HepG2 (cell line): ENCODE measurements around the gene PEX14. TPM values are rescaled to one million over a fixed set of nuclear protein-coding genes. Genes with fewer than 3 reads are reported as not detected.

ENCODE experiments used
- ATAC-seq: fragments of 200-7000 bp; cut with Tn5 transposase; 3 replicates; pipeline ENCODE4 v1.9.1; 2020; ENCODE audit warnings: mild to moderate bottlenecking, moderate library complexity
- BruUV-seq: library from RNA; stranded (reverse); fragments of 400-500 nt; replicated peaks from 2 replicates; lab custom pipeline; 2021; lab: Mats Ljungman, UMichigan
- CTCF ChIA-PET: fragments of 300-600 bp; formaldehyde crosslinking; extraction: SDS; loops from one replicate; lab custom pipeline; 2021; ENCODE audit warnings: low total read pairs, inconsistent platforms, low intra/inter-chr PET ratio; lab: Yijun Ruan, JAX
- POLR2A ChIA-PET: fragments of 350-600 bp; sonication (Branson Sonifier 250); formaldehyde crosslinking; loops from one replicate; lab custom pipeline; 2020; ENCODE audit warnings: antibody characterized with exemption, inconsistent platforms; lab: Yijun Ruan, JAX
- DNase-seq: peaks from one replicate; pipeline ENCODE4 v3.0.0-alpha.2; 2015; ENCODE audit warnings: low spot score
- FAIRE-seq: peaks from 3 replicates; lab custom pipeline; 2011; peaks lifted over from hg19 to GRCh38; lab: Jason Lieb, UNC
- H2AFZ ChIP-seq: one replicate; pipeline ENCODE4 v1.6.1; 2011; ENCODE audit warnings: low read length, inconsistent platforms
- H3K27ac ChIP-seq: fragments of 300-600 bp; 3 replicates; pipeline ENCODE4 v1.8.0; 2011; ENCODE audit warnings: mixed run types, mild to moderate bottlenecking, mixed read lengths, low read length, inconsistent platforms; ENCODE audit not compliant: insufficient read depth; ENCODE audit errors: extremely low read length
- H3K27me3 ChIP-seq, 2 experiments: fragments of 200-600 bp in 1 of 2; 2 replicates in 1 of 2; 3 replicates in 1 of 2; pipeline versions ENCODE4 v1.6.0 to v1.8.0; 2011; ENCODE audit warnings: low read length in 2 of 2, mild to moderate bottlenecking in 2 of 2, moderate library complexity in 2 of 2, inconsistent platforms in 1 of 2; ENCODE audit not compliant: insufficient read depth in 2 of 2, control insufficient read depth in 1 of 2
- H3K36me3 ChIP-seq, 2 experiments: fragments of 200-600 bp in 1 of 2; replicated peaks in 1 of 2; 2 replicates in 1 of 2; 3 replicates in 1 of 2; pipeline versions ENCODE4 v1.5.1 to v1.8.0; 2011; ENCODE audit warnings: low read length in 2 of 2, inconsistent platforms in 1 of 2; ENCODE audit not compliant: insufficient read depth in 2 of 2, control insufficient read depth in 1 of 2
- H3K4me1 ChIP-seq: 2 replicates; pipeline ENCODE4 v1.5.1; 2012; ENCODE audit warnings: low read length, inconsistent platforms; ENCODE audit not compliant: insufficient read depth
- H3K4me2 ChIP-seq: 2 replicates; pipeline ENCODE4 v1.6.0; 2011; ENCODE audit warnings: low read depth, low read length, inconsistent platforms
- H3K4me3 ChIP-seq, 3 experiments: fragments of 200-600 bp in 1 of 3; sonication (generic), shearing (Covaris generic) in 1 of 3; replicated peaks in 1 of 3; 2 replicates each; pipeline ENCODE4 v1.5.1; 2011 to 2016; ENCODE audit warnings: low read length in 3 of 3, inconsistent platforms in 2 of 3, low read depth in 2 of 3, mild to moderate bottlenecking in 2 of 3, control low read depth in 1 of 3, mixed read lengths in 1 of 3; ENCODE audit not compliant: insufficient read depth in 1 of 3
- H3K79me2 ChIP-seq: one replicate; pipeline ENCODE4 v1.6.1; 2011; ENCODE audit warnings: low read length, inconsistent platforms; ENCODE audit not compliant: insufficient read depth
- H3K9ac ChIP-seq: 2 replicates; pipeline ENCODE4 v1.6.0; 2011; ENCODE audit warnings: mild to moderate bottlenecking, low read depth, low read length, inconsistent platforms; ENCODE audit not compliant: insufficient read depth
- H3K9me3 ChIP-seq: 2 replicates; pipeline ENCODE4 v1.5.1; 2012; ENCODE audit warnings: mild to moderate bottlenecking, low read length
- H4K20me1 ChIP-seq: 2 replicates; pipeline ENCODE4 v1.6.0; 2011; ENCODE audit warnings: inconsistent platforms, mild to moderate bottlenecking, low read length, moderate library complexity; ENCODE audit not compliant: insufficient read depth
- ATF7-NPFF ChIP-seq: sonication (generic); formaldehyde crosslinking; IDR thresholded peaks from 2 replicates; pipeline ENCODE4 v1.8.1; 2023; ENCODE audit warnings: mild to moderate bottlenecking, low read depth, missing genetic modification reagents, moderate library complexity
- BHLHE40 ChIP-seq: IDR thresholded peaks from 2 replicates; pipeline ENCODE4 v1.6.1; 2011; ENCODE audit warnings: low read length, improper control_type of control experiment
- CHD2 ChIP-seq: IDR thresholded peaks from 2 replicates; pipeline ENCODE4 v1.6.1; 2011; ENCODE audit warnings: low read depth, low read length, improper control_type of control experiment
- MNT ChIP-seq: fragments of 450-650 bp; IDR thresholded peaks from 2 replicates; pipeline ENCODE4 v1.6.1; 2016
- NAIF1 ChIP-seq: sonication (generic); formaldehyde crosslinking; IDR thresholded peaks from 2 replicates; pipeline ENCODE4 v1.5.0; 2020; ENCODE audit warnings: mild to moderate bottlenecking, missing genetic modification reagents, borderline replicate concordance
- PLRG1 ChIP-seq: fragments of 450-650 bp; conservative IDR thresholded peaks from 2 replicates; pipeline ENCODE4 v1.6.1; 2016
- RFX1 ChIP-seq: fragments of 450-650 bp; IDR thresholded peaks from 2 replicates; pipeline ENCODE4 v1.6.1; 2017
- ZNF274 ChIP-seq: sonication (generic); formaldehyde crosslinking; IDR thresholded peaks from 2 replicates; pipeline ENCODE4 v1.5.1; 2020; ENCODE audit warnings: mild to moderate bottlenecking, missing genetic modification reagents
- ZNF282 ChIP-seq: fragments of 450-650 bp; IDR thresholded peaks from 2 replicates; pipeline ENCODE4 v1.6.1; 2018; ENCODE audit not compliant: partially characterized antibody
- ZNF382 ChIP-seq: sonication (generic); formaldehyde crosslinking; IDR thresholded peaks from 2 replicates; pipeline ENCODE4 v1.5.0; 2020; ENCODE audit warnings: missing genetic modification reagents, mild to moderate bottlenecking, borderline replicate concordance
- ZSCAN29 ChIP-seq: sonication (generic); formaldehyde crosslinking; conservative IDR thresholded peaks from 2 replicates; pipeline ENCODE4 v1.4.0; 2020; ENCODE audit warnings: mild to moderate bottlenecking, missing genetic modification reagents
- WGBS: methylation state at CpG from one replicate; pipeline ENCODE4 v1.1.6; 2017; ENCODE audit warnings: low lambda C conversion rate; 5-methylcytosine and 5-hydroxymethylcytosine counted together
- in situ Hi-C: cut with HindIII; loops from 2 replicates; pipeline ENCODE4 v1.10.0; 2017; ENCODE audit warnings: low pct_unique_long_range_greater_than_20kb; ENCODE audit not compliant: extremely low pct_ligation_motif_present
- intact Hi-C: fragments of 100-400 bp; cut with micrococcal nuclease; formaldehyde crosslinking; loops from one replicate; pipeline ENCODE4 v1.10.0; 2022; ENCODE audit not compliant: unreplicated experiment
- polyA plus RNA-seq, 8 experiments: library from polyadenylated mRNA; depleted of rRNA in 3 of 8; stranded (reverse) in 7 of 8; unstranded in 1 of 8; fragments of >200 nt; fragmentation: Illumina TruSeq in 4 of 8; extraction: Trizol in 4 of 8; gene quantifications; 2 replicates each; pipeline versions ENCODE4 v1.2.1 to v1.2.3, GENCODE V29; 2011 to 2016; ENCODE audit warnings: low read depth in 4 of 8, missing spikeins in 1 of 8, mixed read lengths in 1 of 8; ENCODE audit not compliant: insufficient read depth in 1 of 8
- total RNA-seq, 5 experiments: library from RNA; depleted of rRNA; stranded (reverse); fragments of >200 nt; fragmentation: Illumina TruSeq; extraction: Trizol; gene quantifications; 2 replicates each; pipeline ENCODE4 v1.2.3, GENCODE V29; 2016; ENCODE audit warnings: low read depth in 1 of 5
- TF ChIP-seq, protein P1 (sequence below): sonication (generic); formaldehyde crosslinking; IDR thresholded peaks from 2 replicates; pipeline ENCODE4 v1.4.0; 2020; ENCODE audit warnings: low read depth, mild to moderate bottlenecking, missing genetic modification reagents

Gene PEX14
- total and polyA plus RNA-seq, 2 of the 13 experiments (the other 11 are each of a cell fraction or from before 2014, with no cell fraction given) = 6.5 to 9.9 TPM

- CTCF ChIA-PET = no interaction called here
- Histone ChIP-seq H3K79me2 (no peaks in the 10 kb centered on the region), H4K20me1 (no peaks in the 10 kb centered on the region), H2AFZ (no peak overlapping the region), H3K4me3 (no peak overlapping the region), H3K36me3 (no peaks in the 10 kb centered on the region), H3K4me2 (no peak overlapping the region), H3K4me1 (peaks cover 3% of the 10 kb centered on the region)
- DNase-seq (no peak), FAIRE-seq (no peak), ATAC-seq (no peak)
- intact Hi-C loops (no loop called here), in situ Hi-C loops (no loop called here)
- BruUV-seq = no TSS peak
- peak; percentile 76 for TF ChIP-seq MNT
- no peak for TF ChIP-seq ZNF282
- TF ChIP-seq, all 625 proteins: peak for 1
- WGBS = 96% methylated on average over 8 of the region's 8 CpGs
- Histone ChIP-seq H3K27me3 (no peaks in the 10 kb centered on the region), H3K27ac (no peak overlapping the region), H3K9me3 (no peaks in the 10 kb centered on the region), H3K9ac (no peak overlapping the region)
- POLR2A ChIA-PET = no interaction called here
Observed at GRCh38 chr1:10662090-10662688, 187.4 kb downstream of the PEX14 start.

GRCh38 chr1:10662824-10663677, 188.3 kb downstream of the PEX14 start:
- FAIRE-seq (no peak), DNase-seq (no peak), ATAC-seq (no peak)
- no peak overlapping the region for H3K4me2 ChIP-seq
- ChIA-PET CTCF (no interaction called here), POLR2A (no interaction called here)
- WGBS = 92% methylated on average over 19 of the region's 26 CpGs
- H3K36me3 ChIP-seq = no peaks in the 10 kb centered on the region
- no peak overlapping the region for H2AFZ ChIP-seq
- no peaks in the 10 kb centered on the region for H3K9me3 ChIP-seq
- in situ Hi-C loops = no loop called here
- no peak overlapping the region for H3K4me3 ChIP-seq
- intact Hi-C loops = no loop called here
- no TSS peak for BruUV-seq
- H3K79me2 ChIP-seq = no peaks in the 10 kb centered on the region
- no peak overlapping the region for H3K27ac ChIP-seq
- peaks cover 12% of the 10 kb centered on the region for H3K4me1 ChIP-seq
- no peak overlapping the region for H3K9ac ChIP-seq
- no peaks in the 10 kb centered on the region for H4K20me1 ChIP-seq
- H3K27me3 ChIP-seq = no peaks in the 10 kb centered on the region
- TF ChIP-seq ZNF382 (CRISPR knock-in tag) = no peak
- TF ChIP-seq RFX1 = no peak
- no peak for TF ChIP-seq CHD2
- TF ChIP-seq ZSCAN29 (CRISPR knock-in tag) = no peak
- no peak for TF ChIP-seq PLRG1
- no peak for TF ChIP-seq BHLHE40
- TF ChIP-seq ZNF274 (CRISPR knock-in tag) = no peak
- TF ChIP-seq, protein P1, sequence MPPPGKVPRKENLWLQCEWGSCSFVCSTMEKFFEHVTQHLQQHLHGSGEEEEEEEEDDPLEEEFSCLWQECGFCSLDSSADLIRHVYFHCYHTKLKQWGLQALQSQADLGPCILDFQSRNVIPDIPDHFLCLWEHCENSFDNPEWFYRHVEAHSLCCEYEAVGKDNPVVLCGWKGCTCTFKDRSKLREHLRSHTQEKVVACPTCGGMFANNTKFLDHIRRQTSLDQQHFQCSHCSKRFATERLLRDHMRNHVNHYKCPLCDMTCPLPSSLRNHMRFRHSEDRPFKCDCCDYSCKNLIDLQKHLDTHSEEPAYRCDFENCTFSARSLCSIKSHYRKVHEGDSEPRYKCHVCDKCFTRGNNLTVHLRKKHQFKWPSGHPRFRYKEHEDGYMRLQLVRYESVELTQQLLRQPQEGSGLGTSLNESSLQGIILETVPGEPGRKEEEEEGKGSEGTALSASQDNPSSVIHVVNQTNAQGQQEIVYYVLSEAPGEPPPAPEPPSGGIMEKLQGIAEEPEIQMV (CRISPR knock-in tag) = no peak
- no peak for TF ChIP-seq NAIF1 (CRISPR knock-in tag)
- no peak for TF ChIP-seq ATF7-NPFF (CRISPR knock-in tag)
